HepG2 (cell line): ENCODE measurements around the gene GALC. TPM values are rescaled to one million over a fixed set of nuclear protein-coding genes. Genes with fewer than 3 reads are reported as not detected.

Experiments used
- ATAC-seq: fragments of 200-7000 bp; cut with Tn5 transposase; 3 replicates; pipeline ENCODE4 v1.9.1; 2020; ENCODE audit warnings: mild to moderate bottlenecking, moderate library complexity
- BruUV-seq: library from RNA; stranded (reverse); fragments of 400-500 nt; replicated peaks from 2 replicates; lab custom pipeline; 2021; lab: Mats Ljungman, UMichigan
- CTCF ChIA-PET: fragments of 300-600 bp; formaldehyde crosslinking; extraction: SDS; loops from one replicate; lab custom pipeline; 2021; ENCODE audit warnings: low total read pairs, inconsistent platforms, low intra/inter-chr PET ratio; lab: Yijun Ruan, JAX
- POLR2A ChIA-PET: fragments of 350-600 bp; sonication (Branson Sonifier 250); formaldehyde crosslinking; loops from one replicate; lab custom pipeline; 2020; ENCODE audit warnings: antibody characterized with exemption, inconsistent platforms; lab: Yijun Ruan, JAX
- DNase-seq: peaks from one replicate; pipeline ENCODE4 v3.0.0-alpha.2; 2015; ENCODE audit warnings: low spot score
- FAIRE-seq: peaks from 3 replicates; lab custom pipeline; 2011; peaks lifted over from hg19 to GRCh38; lab: Jason Lieb, UNC
- H2AFZ ChIP-seq: one replicate; pipeline ENCODE4 v1.6.1; 2011; ENCODE audit warnings: low read length, inconsistent platforms
- H3K27ac ChIP-seq: fragments of 300-600 bp; 3 replicates; pipeline ENCODE4 v1.8.0; 2011; ENCODE audit warnings: mixed run types, mild to moderate bottlenecking, mixed read lengths, low read length, inconsistent platforms; ENCODE audit not compliant: insufficient read depth; ENCODE audit errors: extremely low read length
- H3K27me3 ChIP-seq, 2 experiments: fragments of 200-600 bp in 1 of 2; 2 replicates in 1 of 2; 3 replicates in 1 of 2; pipeline versions ENCODE4 v1.6.0 to v1.8.0; 2011; ENCODE audit warnings: low read length in 2 of 2, mild to moderate bottlenecking in 2 of 2, moderate library complexity in 2 of 2, inconsistent platforms in 1 of 2; ENCODE audit not compliant: insufficient read depth in 2 of 2, control insufficient read depth in 1 of 2
- H3K36me3 ChIP-seq, 2 experiments: fragments of 200-600 bp in 1 of 2; replicated peaks in 1 of 2; 2 replicates in 1 of 2; 3 replicates in 1 of 2; pipeline versions ENCODE4 v1.5.1 to v1.8.0; 2011; ENCODE audit warnings: low read length in 2 of 2, inconsistent platforms in 1 of 2; ENCODE audit not compliant: insufficient read depth in 2 of 2, control insufficient read depth in 1 of 2
- H3K4me1 ChIP-seq: 2 replicates; pipeline ENCODE4 v1.5.1; 2012; ENCODE audit warnings: low read length, inconsistent platforms; ENCODE audit not compliant: insufficient read depth
- H3K4me2 ChIP-seq: 2 replicates; pipeline ENCODE4 v1.6.0; 2011; ENCODE audit warnings: low read depth, low read length, inconsistent platforms
- H3K4me3 ChIP-seq, 3 experiments: fragments of 200-600 bp in 1 of 3; sonication (generic), shearing (Covaris generic) in 1 of 3; replicated peaks in 1 of 3; 2 replicates each; pipeline ENCODE4 v1.5.1; 2011 to 2016; ENCODE audit warnings: low read length in 3 of 3, inconsistent platforms in 2 of 3, low read depth in 2 of 3, mild to moderate bottlenecking in 2 of 3, control low read depth in 1 of 3, mixed read lengths in 1 of 3; ENCODE audit not compliant: insufficient read depth in 1 of 3
- H3K79me2 ChIP-seq: one replicate; pipeline ENCODE4 v1.6.1; 2011; ENCODE audit warnings: low read length, inconsistent platforms; ENCODE audit not compliant: insufficient read depth
- H3K9ac ChIP-seq: 2 replicates; pipeline ENCODE4 v1.6.0; 2011; ENCODE audit warnings: mild to moderate bottlenecking, low read depth, low read length, inconsistent platforms; ENCODE audit not compliant: insufficient read depth
- H3K9me3 ChIP-seq: 2 replicates; pipeline ENCODE4 v1.5.1; 2012; ENCODE audit warnings: mild to moderate bottlenecking, low read length
- H4K20me1 ChIP-seq: 2 replicates; pipeline ENCODE4 v1.6.0; 2011; ENCODE audit warnings: inconsistent platforms, mild to moderate bottlenecking, low read length, moderate library complexity; ENCODE audit not compliant: insufficient read depth
- DNMT1 ChIP-seq: sonication (generic); formaldehyde crosslinking; IDR thresholded peaks from 2 replicates; pipeline ENCODE4 v1.5.1; 2020; ENCODE audit warnings: mild to moderate bottlenecking, missing genetic modification reagents
- IKZF1 ChIP-seq: fragments of 450-650 bp; IDR thresholded peaks from 2 replicates; pipeline ENCODE4 v1.7.1; 2016
- MYNN ChIP-seq: sonication (generic); formaldehyde crosslinking; IDR thresholded peaks from 2 replicates; pipeline ENCODE4 v1.4.0; 2020; ENCODE audit warnings: mild to moderate bottlenecking, low read depth, missing genetic modification reagents
- ONECUT2 ChIP-seq: sonication (generic); formaldehyde crosslinking; IDR thresholded peaks from 2 replicates; pipeline ENCODE4 v1.4.0; 2020; ENCODE audit warnings: missing genetic modification reagents
- PHF5A ChIP-seq: IDR thresholded peaks from one replicate; pipeline ENCODE4 v1.6.1; 2018; ENCODE audit warnings: low read depth, missing genetic modification reagents; ENCODE audit not compliant: unreplicated experiment
- REL ChIP-seq: sonication (generic); formaldehyde crosslinking; conservative IDR thresholded peaks from 2 replicates; pipeline ENCODE4 v1.8.0; 2022; ENCODE audit warnings: mild to moderate bottlenecking, missing genetic modification reagents, moderate library complexity
- SMC3 ChIP-seq: IDR thresholded peaks from 2 replicates; pipeline ENCODE4 v1.6.1; 2011; ENCODE audit warnings: low read length, improper control_type of control experiment
- in situ Hi-C: cut with HindIII; loops from 2 replicates; pipeline ENCODE4 v1.10.0; 2017; ENCODE audit warnings: low pct_unique_long_range_greater_than_20kb; ENCODE audit not compliant: extremely low pct_ligation_motif_present
- intact Hi-C: fragments of 100-400 bp; cut with micrococcal nuclease; formaldehyde crosslinking; loops from one replicate; pipeline ENCODE4 v1.10.0; 2022; ENCODE audit not compliant: unreplicated experiment
- polyA plus RNA-seq, 8 experiments: library from polyadenylated mRNA; depleted of rRNA in 3 of 8; stranded (reverse) in 7 of 8; unstranded in 1 of 8; fragments of >200 nt; fragmentation: Illumina TruSeq in 4 of 8; extraction: Trizol in 4 of 8; gene quantifications; 2 replicates each; pipeline versions ENCODE4 v1.2.1 to v1.2.3, GENCODE V29; 2011 to 2016; ENCODE audit warnings: low read depth in 4 of 8, missing spikeins in 1 of 8, mixed read lengths in 1 of 8; ENCODE audit not compliant: insufficient read depth in 1 of 8
- total RNA-seq, 5 experiments: library from RNA; depleted of rRNA; stranded (reverse); fragments of >200 nt; fragmentation: Illumina TruSeq; extraction: Trizol; gene quantifications; 2 replicates each; pipeline ENCODE4 v1.2.3, GENCODE V29; 2016; ENCODE audit warnings: low read depth in 1 of 5
- TF ChIP-seq, protein P1 (sequence below): sonication (generic); formaldehyde crosslinking; IDR thresholded peaks from 2 replicates; pipeline ENCODE4 v1.5.0; 2020; ENCODE audit warnings: missing genetic modification reagents
- TF ChIP-seq, protein P2 (sequence below): sonication (generic); formaldehyde crosslinking; IDR thresholded peaks from 2 replicates; pipeline ENCODE4 v1.5.0; 2020; ENCODE audit warnings: mild to moderate bottlenecking, missing genetic modification reagents
- TF ChIP-seq, protein P3 (sequence below): sonication (generic); formaldehyde crosslinking; IDR thresholded peaks from 2 replicates; pipeline ENCODE4 v1.8.0; 2022; ENCODE audit warnings: low read depth, missing genetic modification reagents

GALC gene
- total and polyA plus RNA-seq, 2 of the 13 experiments (the other 11 are each of a cell fraction or from before 2014, with no cell fraction given), result not detected

DNA sequence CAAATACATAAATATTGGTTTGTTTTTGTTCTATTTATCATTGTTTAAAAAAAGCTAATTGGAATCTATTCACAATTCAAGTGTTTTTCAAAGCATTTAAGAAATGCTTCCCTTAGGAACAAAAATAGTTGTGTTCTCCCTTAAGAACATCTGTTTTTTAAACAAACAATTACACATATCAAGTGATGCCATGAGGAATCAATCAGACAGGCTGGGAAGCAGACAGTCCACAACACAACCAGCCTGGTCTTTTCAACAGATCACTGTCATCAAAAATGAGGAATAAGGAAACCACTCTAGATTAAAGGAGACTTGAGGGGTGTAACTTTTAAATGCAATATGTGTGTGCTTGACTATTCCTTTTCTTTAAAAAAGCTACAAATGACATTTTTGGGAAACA, 25.5 kb downstream of the GALC start:
- H3K27me3 ChIP-seq, result peaks cover 0 to 3% of the 10 kb centered on the region in 2 experiments; a peak in 1 of 5 replicates
- intact Hi-C loops, result no loop called here
- H4K20me1 ChIP-seq, result no peaks in the 10 kb centered on the region
- DNase-seq (no peak), ATAC-seq (no peak), FAIRE-seq (no peak)
- no peak overlapping the region for H3K9ac ChIP-seq
- no peak overlapping the region for H3K4me3 ChIP-seq
- no peaks in the 10 kb centered on the region for H3K79me2 ChIP-seq
- H3K9me3 ChIP-seq, result no peaks in the 10 kb centered on the region
- H3K36me3 ChIP-seq, result no peaks in the 10 kb centered on the region
- ChIA-PET CTCF (no interaction called here), POLR2A (no interaction called here)
- H2AFZ ChIP-seq, result no peak overlapping the region
- TF ChIP-seq, protein P1, sequence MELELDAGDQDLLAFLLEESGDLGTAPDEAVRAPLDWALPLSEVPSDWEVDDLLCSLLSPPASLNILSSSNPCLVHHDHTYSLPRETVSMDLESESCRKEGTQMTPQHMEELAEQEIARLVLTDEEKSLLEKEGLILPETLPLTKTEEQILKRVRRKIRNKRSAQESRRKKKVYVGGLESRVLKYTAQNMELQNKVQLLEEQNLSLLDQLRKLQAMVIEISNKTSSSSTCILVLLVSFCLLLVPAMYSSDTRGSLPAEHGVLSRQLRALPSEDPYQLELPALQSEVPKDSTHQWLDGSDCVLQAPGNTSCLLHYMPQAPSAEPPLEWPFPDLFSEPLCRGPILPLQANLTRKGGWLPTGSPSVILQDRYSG (CRISPR knock-in tag), result no peak
- TF ChIP-seq IKZF1 (no peak), ONECUT2 (CRISPR knock-in tag) (no peak), MYNN (CRISPR knock-in tag) (no peak), PHF5A (CRISPR knock-in tag) (no peak), SMC3 (no peak), REL (CRISPR knock-in tag) (no peak), DNMT1 (no peak)
- TF ChIP-seq, protein P2, sequence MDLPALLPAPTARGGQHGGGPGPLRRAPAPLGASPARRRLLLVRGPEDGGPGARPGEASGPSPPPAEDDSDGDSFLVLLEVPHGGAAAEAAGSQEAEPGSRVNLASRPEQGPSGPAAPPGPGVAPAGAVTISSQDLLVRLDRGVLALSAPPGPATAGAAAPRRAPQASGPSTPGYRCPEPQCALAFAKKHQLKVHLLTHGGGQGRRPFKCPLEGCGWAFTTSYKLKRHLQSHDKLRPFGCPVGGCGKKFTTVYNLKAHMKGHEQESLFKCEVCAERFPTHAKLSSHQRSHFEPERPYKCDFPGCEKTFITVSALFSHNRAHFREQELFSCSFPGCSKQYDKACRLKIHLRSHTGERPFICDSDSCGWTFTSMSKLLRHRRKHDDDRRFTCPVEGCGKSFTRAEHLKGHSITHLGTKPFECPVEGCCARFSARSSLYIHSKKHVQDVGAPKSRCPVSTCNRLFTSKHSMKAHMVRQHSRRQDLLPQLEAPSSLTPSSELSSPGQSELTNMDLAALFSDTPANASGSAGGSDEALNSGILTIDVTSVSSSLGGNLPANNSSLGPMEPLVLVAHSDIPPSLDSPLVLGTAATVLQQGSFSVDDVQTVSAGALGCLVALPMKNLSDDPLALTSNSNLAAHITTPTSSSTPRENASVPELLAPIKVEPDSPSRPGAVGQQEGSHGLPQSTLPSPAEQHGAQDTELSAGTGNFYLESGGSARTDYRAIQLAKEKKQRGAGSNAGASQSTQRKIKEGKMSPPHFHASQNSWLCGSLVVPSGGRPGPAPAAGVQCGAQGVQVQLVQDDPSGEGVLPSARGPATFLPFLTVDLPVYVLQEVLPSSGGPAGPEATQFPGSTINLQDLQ (CRISPR knock-in tag), result no peak
- TF ChIP-seq, protein P3, sequence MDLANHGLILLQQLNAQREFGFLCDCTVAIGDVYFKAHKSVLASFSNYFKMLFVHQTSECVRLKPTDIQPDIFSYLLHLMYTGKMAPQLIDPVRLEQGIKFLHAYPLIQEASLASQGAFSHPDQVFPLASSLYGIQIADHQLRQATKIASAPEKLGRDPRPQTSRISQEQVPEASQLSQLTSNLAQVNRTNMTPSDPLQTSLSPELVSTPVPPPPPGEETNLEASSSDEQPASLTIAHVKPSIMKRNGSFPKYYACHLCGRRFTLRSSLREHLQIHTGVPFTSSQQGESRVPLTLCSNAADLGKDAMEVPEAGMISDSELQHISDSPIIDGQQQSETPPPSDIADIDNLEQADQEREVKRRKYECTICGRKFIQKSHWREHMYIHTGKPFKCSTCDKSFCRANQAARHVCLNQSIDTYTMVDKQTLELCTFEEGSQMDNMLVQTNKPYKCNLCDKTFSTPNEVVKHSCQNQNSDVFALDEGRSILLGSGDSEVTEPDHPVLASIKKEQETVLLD (CRISPR knock-in tag), result no peak
- no peak overlapping the region for H3K4me2 ChIP-seq
- in situ Hi-C loops, result no loop called here
- H3K27ac ChIP-seq, result no peak overlapping the region
- no peaks in the 10 kb centered on the region for H3K4me1 ChIP-seq
- BruUV-seq, result no TSS peak
